A549 treated with CORT108297 at 1 μM for 4 hours (cell line): ENCODE results near the gene PLPPR2. TPM values are rescaled to one million over a fixed set of nuclear protein-coding genes. Genes with fewer than 3 reads are reported as not detected.

Source experiments
- total RNA-seq: library from RNA; stranded (reverse); fragments of 200-300 nt; extraction: Qiagen RNA extraction; gene quantifications from 5 replicates; pipeline ENCODE4 v1.2.3, GENCODE V29; 2022

PLPPR2 gene
- 8.5 to 10.8 TPM (median 10.6 TPM) in 5 replicates for total RNA-seq

DNA sequence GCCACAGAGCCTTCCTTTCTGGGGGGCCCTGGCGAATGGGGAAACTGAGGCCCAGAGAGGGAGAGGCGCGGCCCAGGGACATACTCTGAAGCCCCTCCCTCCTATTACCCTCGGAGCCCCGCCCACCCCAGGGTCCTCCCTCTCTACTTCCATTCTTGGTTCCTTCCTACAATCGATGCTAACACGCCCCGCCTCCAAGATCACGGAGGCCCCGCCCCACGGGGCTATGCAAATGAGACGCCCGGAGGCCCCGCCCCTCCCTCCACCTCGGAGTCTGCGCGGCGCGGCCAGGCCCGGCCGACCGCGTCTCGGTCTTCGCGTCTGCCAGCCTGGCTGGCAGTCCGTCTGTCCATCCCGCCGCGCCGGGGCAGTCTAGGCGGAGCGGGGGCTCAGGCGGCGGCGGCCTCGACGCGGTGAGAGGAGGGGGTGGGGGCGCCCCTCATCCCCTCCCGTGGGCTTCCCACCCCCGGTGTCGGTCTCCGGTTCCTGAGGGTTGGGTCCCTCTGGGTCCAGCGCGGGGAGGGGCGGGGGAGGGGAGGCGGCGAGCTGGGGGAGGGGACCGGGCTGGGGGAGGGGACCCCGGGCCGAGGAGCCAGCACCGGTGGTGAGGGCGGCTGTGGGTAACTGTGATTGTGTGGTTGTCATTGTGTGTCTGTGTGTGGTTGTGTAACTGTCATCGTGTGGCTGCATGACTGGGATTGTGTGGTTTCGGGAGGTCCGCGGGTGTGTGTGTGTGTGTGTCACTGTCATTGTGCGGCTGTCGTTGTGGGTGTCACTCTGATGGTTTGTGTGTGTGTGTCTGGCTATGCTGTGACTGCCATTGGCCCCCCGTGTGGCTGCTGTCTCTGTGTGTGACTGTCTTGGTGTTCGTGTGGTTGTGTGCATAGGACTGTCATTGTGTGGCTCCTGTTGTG lies at the start of gene PLPPR2:
PLPPR2 (plus strand) TSS at position 273 of the 914 bp plus-strand sequence. CDS start 2,242 bp downstream, outside the sequence.

DNA sequence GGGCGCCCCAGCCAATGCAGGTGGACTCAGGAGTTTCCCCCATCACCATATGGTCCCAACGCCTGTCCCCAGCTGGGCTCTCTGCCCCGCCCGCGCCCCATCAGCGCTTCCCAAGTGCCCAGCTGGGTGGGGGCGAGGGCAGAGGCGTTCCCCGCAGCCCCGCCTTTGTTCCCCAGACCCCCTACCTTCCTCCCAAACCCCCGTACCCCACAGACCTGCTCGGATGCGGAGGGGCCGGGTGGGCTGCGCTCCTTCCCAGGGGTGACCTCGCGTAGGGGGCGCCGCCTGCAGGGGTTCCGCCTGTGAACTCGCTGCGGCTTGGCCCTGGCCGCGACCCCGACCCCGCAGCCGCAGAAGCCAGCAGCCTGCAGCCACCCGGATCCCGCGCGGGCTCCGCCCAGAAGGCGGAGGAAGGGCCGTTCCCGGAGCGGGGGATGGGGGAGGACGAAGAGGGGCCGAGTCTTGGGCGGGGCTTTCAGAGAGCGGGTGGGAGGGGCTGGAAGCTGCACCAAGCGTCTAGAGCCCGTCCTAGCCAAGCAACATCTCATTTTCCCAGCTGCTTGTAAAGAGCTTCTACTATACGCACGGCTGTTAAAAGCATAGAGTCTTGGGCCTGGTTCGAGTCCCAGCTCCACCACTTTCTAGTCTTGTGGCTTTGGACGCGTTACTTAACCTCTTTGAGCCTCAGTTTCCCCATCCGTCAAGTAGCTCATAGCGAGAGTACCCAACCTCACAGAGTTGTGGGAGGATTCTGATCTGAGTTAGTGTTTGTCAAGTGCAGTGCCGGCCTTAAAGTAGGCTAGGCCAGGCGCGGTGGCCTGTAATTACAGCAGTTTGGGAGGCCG lies 15.8 kb upstream of the PLPPR2 start, which contains the start of gene RAB3D:
RAB3D (minus strand) TSS at position 404 of the 845 bp plus-strand sequence. CDS start 2,258 bp downstream, outside the sequence.

DNA sequence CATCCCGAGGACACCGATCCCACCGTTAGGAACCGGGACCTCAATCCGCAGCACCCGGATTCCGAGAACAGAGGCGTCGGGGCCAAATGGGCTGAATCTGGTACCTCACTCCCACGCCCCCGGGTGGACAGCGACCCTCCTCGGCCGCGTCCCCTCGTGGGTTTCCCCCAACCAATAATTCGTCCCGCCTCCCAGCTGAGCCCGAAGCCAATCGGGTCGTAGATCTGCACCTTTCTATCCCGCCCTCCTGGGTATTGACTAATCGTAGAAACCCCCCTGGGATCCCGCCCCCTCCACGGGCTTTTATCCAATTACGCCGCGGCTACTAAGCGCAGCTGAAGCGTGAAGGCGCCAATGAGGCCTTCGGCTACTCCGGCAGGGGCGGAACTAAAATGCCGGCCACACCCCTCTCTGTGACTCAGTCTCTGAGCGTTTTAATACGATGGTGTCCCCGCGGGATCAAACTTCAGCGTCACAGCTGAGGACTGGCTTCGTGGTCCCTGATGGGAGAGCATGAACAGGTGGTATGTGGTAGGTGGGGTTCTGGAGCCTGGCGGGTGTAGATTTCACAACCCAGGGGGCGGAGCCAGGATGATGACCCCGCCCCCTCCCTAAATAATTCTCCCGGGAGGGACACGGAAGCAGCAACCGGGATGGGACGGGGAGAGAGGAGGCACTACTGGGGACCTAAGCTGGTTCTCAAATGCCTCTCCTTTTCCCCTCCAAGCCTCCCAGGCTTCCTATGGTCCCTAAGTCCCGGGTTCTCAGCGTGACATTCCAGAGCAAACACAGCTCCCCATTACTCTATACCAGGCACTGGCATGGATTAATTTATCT lies 8.9 kb upstream of the PLPPR2 start, which contains the start of the genes CCDC159 and TMEM205:
CCDC159 (plus strand) TSS at position 416 of the 837 bp plus-strand sequence; CDS start at position 504, 88 bp downstream.
TMEM205 (minus strand) TSS at position 165 of the 837 bp plus-strand sequence. CDS start 649 bp downstream, outside the sequence.

DNA sequence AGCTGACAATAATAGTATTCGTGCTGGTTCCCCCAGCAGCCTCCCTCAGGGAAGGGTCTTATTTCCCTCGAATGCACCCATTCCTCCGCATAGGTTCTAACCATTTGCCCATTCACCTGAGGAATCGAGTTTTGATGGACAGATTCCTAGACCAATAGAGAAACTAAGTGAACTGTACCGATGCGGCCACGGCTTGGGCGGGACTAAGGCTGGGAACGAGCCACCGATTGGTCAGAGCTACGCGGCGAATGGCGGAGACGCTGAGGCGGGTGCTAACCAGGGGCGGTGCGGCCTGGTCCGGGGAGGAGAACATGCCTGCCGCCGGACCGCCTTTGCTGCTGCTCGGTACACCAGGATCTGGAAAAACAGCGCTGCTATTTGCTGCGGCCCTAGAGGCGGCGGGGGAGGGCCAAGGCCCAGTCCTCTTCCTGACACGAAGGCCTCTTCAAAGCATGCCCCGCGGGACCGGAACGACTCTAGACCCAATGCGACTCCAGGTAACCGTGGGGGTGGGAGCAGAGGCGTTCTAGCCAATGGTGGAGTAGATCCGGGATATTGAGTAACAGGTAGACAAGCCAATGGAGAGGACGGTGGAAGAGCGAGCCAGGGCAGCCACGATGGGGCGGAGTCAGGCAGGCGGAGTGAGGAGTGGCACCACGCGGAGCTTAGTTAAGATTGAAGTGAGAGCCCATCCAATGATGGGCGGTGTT lies 19.4 kb downstream of the PLPPR2 start, which contains the start of gene SWSAP1:
SWSAP1 (plus strand) TSS at position 234 of the 710 bp plus-strand sequence; CDS start at position 249, 15 bp downstream.

Other genes with a start within 250 kb of the PLPPR2 start
- 11.2 to 17.3 TPM (median 15.3 TPM) in 5 replicates for gene SPC24, start 199.7 kb upstream of the PLPPR2 start, total RNA-seq
- gene KANK2, start 157.9 kb upstream of the PLPPR2 start, total RNA-seq, result 27.9 to 45.0 TPM (median 41.2 TPM) in 5 replicates
- gene ANGPTL8, start 115.8 kb upstream of the PLPPR2 start, total RNA-seq, result not detected in 5 replicates
- gene DOCK6, start 92.9 kb upstream of the PLPPR2 start, total RNA-seq, result 7.6 to 10.7 TPM (median 8.8 TPM) in 5 replicates
- not detected in 5 replicates for gene TSPAN16, start 59.3 kb upstream of the PLPPR2 start, total RNA-seq
- 2.7 to 3.9 TPM (median 3.1 TPM) in 5 replicates for gene RAB3D, start 15.8 kb upstream of the PLPPR2 start, total RNA-seq
- 97.0 to 136 TPM (median 116 TPM) in 5 replicates for gene TMEM205, start 9.2 kb upstream of the PLPPR2 start, total RNA-seq
- gene CCDC159, start 8.9 kb upstream of the PLPPR2 start, total RNA-seq, result 4.4 to 5.8 TPM (median 4.9 TPM) in 5 replicates
- 1.6 to 2.4 TPM (median 2.1 TPM) in 5 replicates for gene SWSAP1, start 19.2 kb downstream of the PLPPR2 start, total RNA-seq
- 4.4 to 6.1 TPM (median 5.3 TPM) in 5 replicates for gene EPOR, start 28.9 kb downstream of the PLPPR2 start, total RNA-seq
- gene RGL3, start 63.9 kb downstream of the PLPPR2 start, total RNA-seq, result 1.4 to 2.8 TPM (median 1.9 TPM) in 5 replicates
- gene ODAD3, start 79.7 kb downstream of the PLPPR2 start, total RNA-seq, result 1.1 to 1.5 TPM (median 1.3 TPM) in 5 replicates
- 255 to 281 TPM (median 265 TPM) in 5 replicates for gene PRKCSH, start 80.2 kb downstream of the PLPPR2 start, total RNA-seq
- 0.02 to 0.10 TPM (median 0.05 TPM) in 5 replicates for gene ELAVL3, start 125.6 kb downstream of the PLPPR2 start, total RNA-seq
- 3.7 to 5.6 TPM (median 5.0 TPM) in 5 replicates for gene ZNF653, start 150.4 kb downstream of the PLPPR2 start, total RNA-seq
- gene ECSIT, start 173.7 kb downstream of the PLPPR2 start, total RNA-seq, result 26.6 to 34.8 TPM (median 33.6 TPM) in 5 replicates
- 0.30 to 0.52 TPM (median 0.46 TPM) in 5 replicates for gene CNN1, start 183.4 kb downstream of the PLPPR2 start, total RNA-seq
- 99.4 to 117 TPM (median 107 TPM) in 5 replicates for gene ELOF1, start 203.8 kb downstream of the PLPPR2 start, total RNA-seq
- 0.12 to 0.51 TPM (median 0.25 TPM) in 4 of 5 replicates, not detected in the other for gene ACP5, start 222.2 kb downstream of the PLPPR2 start, total RNA-seq
- 2.7 to 5.4 TPM (median 3.6 TPM) in 5 replicates for gene ZNF627, start 242.1 kb downstream of the PLPPR2 start, total RNA-seq